Ishikawa (cell line): ENCODE data around the gene MEF2C.

Experiments
- CEBPB ChIP-seq: IDR thresholded peaks from 2 replicates; pipeline ENCODE4 v1.6.1; 2012
- CREB1 ChIP-seq: IDR thresholded peaks from 2 replicates; pipeline ENCODE4 v1.6.1; 2012; ENCODE audit warnings: low read depth
- EGR1 ChIP-seq: IDR thresholded peaks from 2 replicates; pipeline ENCODE4 v1.6.1; 2012
- EP300 ChIP-seq: IDR thresholded peaks from 2 replicates; pipeline ENCODE4 v1.6.1; 2012; ENCODE audit warnings: borderline replicate concordance
- FOXM1 ChIP-seq: IDR thresholded peaks from 2 replicates; pipeline ENCODE4 v1.6.1; 2012; ENCODE audit warnings: low read depth, borderline replicate concordance
- NFIC ChIP-seq: IDR thresholded peaks from 2 replicates; pipeline ENCODE4 v1.6.1; 2012
- RAD21 ChIP-seq: IDR thresholded peaks from 2 replicates; pipeline ENCODE4 v1.6.1; 2012; ENCODE audit warnings: low read depth
- TAF1 ChIP-seq: IDR thresholded peaks from 2 replicates; pipeline ENCODE4 v1.6.1; 2012; ENCODE audit warnings: low read depth, mild to moderate bottlenecking
- TCF12 ChIP-seq: IDR thresholded peaks from 2 replicates; pipeline ENCODE4 v1.6.1; 2012; ENCODE audit warnings: low read depth
- TEAD4 ChIP-seq: IDR thresholded peaks from 2 replicates; pipeline ENCODE4 v1.6.1; 2012
- YY1 ChIP-seq: IDR thresholded peaks from 2 replicates; pipeline ENCODE4 v1.6.1; 2012; ENCODE audit warnings: low read depth
- ZBTB7A ChIP-seq: IDR thresholded peaks from 2 replicates; pipeline ENCODE4 v1.6.1; 2012; ENCODE audit warnings: low read depth
- TF ChIP-seq, protein P1 (sequence below): IDR thresholded peaks from 2 replicates; pipeline ENCODE4 v1.6.1; 2012
- TF ChIP-seq, protein P2 (sequence below): IDR thresholded peaks from 2 replicates; pipeline ENCODE4 v1.6.1; 2012
- TF ChIP-seq, protein P3 (sequence below): IDR thresholded peaks from 2 replicates; pipeline ENCODE4 v1.6.1; 2012; ENCODE audit warnings: low read depth, mild to moderate bottlenecking

Gene MEF2C

DNA sequence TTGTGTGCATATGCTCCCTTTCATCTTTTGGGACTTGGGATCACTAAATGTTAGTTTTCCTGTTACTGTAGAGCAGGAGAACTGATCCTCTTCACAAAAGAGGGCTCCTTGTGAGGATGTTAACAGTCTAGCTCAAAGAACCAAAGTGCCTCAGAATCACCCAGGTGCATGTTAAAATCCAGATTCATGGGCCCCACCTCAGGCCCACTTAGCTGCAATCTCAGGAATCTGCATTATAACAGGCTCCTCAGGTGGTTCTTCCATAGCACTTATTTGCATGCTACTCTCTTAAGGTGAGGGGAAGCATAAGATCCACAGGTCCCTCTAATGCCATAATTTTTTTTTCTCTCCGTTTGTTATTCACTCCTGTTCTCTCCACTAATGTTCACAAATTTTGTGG lies 14.8 kb upstream of the MEF2C start:
- TF ChIP-seq EGR1, result no peak
- TF ChIP-seq EP300, result no peak
- no peak for TF ChIP-seq YY1
- TF ChIP-seq ZBTB7A, result no peak
- no peak for TF ChIP-seq CREB1
- TF ChIP-seq NFIC, result no peak
- TF ChIP-seq TAF1, result no peak
- TF ChIP-seq, protein P1, sequence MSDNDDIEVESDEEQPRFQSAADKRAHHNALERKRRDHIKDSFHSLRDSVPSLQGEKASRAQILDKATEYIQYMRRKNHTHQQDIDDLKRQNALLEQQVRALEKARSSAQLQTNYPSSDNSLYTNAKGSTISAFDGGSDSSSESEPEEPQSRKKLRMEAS, result no peak
- TF ChIP-seq, protein P2, sequence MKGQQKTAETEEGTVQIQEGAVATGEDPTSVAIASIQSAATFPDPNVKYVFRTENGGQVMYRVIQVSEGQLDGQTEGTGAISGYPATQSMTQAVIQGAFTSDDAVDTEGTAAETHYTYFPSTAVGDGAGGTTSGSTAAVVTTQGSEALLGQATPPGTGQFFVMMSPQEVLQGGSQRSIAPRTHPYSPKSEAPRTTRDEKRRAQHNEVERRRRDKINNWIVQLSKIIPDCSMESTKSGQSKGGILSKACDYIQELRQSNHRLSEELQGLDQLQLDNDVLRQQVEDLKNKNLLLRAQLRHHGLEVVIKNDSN, result no peak
- TF ChIP-seq RAD21, result no peak
- TF ChIP-seq, protein P3, sequence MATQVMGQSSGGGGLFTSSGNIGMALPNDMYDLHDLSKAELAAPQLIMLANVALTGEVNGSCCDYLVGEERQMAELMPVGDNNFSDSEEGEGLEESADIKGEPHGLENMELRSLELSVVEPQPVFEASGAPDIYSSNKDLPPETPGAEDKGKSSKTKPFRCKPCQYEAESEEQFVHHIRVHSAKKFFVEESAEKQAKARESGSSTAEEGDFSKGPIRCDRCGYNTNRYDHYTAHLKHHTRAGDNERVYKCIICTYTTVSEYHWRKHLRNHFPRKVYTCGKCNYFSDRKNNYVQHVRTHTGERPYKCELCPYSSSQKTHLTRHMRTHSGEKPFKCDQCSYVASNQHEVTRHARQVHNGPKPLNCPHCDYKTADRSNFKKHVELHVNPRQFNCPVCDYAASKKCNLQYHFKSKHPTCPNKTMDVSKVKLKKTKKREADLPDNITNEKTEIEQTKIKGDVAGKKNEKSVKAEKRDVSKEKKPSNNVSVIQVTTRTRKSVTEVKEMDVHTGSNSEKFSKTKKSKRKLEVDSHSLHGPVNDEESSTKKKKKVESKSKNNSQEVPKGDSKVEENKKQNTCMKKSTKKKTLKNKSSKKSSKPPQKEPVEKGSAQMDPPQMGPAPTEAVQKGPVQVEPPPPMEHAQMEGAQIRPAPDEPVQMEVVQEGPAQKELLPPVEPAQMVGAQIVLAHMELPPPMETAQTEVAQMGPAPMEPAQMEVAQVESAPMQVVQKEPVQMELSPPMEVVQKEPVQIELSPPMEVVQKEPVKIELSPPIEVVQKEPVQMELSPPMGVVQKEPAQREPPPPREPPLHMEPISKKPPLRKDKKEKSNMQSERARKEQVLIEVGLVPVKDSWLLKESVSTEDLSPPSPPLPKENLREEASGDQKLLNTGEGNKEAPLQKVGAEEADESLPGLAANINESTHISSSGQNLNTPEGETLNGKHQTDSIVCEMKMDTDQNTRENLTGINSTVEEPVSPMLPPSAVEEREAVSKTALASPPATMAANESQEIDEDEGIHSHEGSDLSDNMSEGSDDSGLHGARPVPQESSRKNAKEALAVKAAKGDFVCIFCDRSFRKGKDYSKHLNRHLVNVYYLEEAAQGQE, result no peak
- no peak for TF ChIP-seq TCF12
- TF ChIP-seq CEBPB, result no peak

DNA sequence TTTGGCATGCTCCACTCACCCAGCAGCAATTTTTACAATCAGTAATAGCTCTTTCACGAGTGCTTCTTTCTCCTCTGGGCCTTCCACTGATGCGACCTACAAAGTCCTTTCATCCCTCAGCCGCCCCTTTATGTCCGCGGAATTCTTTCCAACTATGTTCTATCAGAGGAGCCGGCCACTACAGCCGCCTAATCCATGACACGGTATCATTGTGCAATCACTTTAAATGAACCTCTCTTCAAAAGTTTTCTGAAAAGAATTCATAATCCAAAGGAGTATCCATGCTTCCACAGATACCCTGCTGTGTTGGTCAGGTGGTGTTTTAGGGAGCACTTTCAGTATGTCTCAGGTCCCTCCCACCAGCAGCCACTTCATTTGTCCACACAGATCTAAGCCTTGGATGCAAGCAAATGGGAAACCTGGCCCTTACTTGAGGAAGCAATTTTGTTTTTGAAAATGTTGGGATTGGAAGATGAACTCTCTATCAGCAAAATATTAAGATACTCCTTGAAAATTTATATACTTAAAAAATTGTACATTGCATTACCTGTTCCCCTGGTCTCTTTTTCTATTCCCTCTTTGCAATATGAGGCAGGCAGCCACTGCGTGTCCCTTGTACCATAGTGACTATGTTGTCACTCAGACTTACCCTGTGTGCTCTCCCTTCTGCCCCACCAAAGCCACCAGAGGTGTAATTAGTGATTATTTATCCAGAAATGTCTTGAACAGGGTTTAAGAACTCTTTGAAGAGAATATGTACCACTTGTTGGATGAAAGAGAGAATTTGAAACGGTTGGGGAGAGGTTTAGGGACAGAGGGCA lies 12.9 kb upstream of the MEF2C start:
- TF ChIP-seq TEAD4 (no peak), FOXM1 (no peak), RAD21 (no peak), TAF1 (no peak)
- TF ChIP-seq, protein P3, result no peak
- TF ChIP-seq, protein P2, result no peak
- TF ChIP-seq, protein P1, result no peak

DNA sequence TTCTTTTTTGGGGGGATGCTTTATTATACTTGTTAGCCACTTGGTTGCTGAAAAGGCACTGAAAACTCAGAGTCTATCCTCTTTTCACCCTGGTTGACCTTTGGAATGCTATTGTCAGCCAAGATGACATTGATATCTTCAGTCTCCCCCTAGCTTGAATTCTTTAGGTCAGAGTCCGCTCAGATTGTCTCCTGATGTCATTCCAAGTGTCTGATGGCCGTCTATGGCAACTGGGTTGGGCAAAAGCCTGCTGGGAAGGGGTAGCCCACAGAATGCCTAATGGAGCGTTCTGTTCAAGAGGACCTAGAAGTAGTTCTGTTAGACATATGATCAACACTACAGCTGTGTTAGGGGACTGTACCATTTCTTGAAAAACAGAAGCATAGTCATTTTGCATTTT lies 9.7 kb upstream of the MEF2C start:
- TF ChIP-seq NFIC, result no peak
- TF ChIP-seq, protein P2, result no peak
- no peak for TF ChIP-seq RAD21
- TF ChIP-seq TAF1, result no peak
- no peak for TF ChIP-seq EGR1
- no peak for TF ChIP-seq FOXM1

DNA sequence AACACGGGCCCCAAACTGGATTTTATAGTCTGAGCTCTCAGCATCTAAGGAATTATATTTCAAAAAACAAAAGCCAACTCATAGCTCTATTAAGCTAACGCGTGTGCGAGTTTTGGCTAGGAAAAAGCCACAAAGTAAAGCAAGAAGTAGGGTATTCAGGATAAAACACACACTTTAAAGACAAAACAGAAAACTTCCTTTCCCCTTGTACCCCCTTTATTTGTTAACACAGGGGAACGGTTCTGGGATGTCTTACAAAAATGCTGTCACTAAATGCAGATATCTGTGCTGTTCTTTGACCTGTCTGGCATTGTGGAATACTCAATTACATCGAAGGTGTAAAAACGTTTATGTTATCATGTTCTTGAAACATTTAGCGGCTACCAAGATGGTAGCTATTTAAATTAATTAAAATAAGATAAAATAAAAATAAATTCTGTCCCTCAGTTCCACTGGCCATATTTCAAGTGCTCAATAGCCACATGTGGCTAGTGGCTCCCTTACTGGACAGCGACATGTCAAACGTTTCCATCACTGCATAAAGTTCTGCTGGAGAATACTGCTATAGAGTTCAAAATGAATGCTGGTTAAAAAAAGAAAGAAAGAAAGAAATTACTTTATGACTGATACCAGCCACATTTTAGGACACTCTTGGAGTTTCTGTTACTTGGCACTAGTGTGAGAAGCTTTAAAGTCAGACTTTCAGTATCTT lies 7.2 kb upstream of the MEF2C start:
- no peak for TF ChIP-seq NFIC

DNA sequence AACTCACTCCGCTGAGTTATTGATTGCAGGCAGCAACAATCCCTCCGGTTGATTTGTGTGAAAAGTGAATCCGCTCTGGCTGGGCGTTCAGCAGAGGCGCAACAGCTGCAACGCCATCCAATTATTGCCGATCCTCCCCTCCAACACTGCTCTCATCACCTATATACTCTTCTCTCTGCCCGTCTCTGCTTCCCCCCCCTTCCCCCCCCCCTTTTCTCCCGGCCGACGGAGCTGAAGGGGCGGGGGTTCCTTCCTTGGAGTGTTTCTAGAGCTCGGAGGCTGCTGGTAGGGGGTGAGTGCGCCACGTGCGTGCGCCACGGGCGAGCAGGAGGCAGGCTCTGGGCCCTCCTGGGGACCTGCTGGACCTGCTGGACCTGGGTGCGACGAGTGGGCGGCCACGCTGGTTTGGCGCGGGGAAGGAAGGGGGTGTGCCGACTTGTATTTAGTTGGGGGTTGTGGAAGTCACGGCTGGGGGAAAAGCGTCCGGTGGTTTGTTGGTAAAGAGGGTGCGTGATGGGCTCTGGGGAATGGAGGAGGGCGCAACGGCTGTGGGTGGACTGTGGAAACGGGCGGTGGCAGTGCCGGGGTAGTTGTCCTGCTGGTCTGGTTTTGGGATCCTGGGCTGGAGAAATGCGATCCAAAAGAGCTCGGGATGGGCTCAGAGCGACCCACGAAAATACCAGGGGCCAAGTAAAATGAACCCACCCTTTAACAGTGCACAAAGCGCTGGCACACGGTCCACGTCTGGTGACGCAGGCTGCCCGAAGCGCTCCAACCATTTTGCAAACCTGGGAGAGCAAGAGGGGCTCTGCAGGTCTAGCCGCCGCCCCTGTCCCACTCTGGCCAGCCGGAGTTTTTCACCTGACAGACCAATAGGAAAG lies 6.4 kb upstream of the MEF2C start:
- no peak for TF ChIP-seq FOXM1
- no peak for TF ChIP-seq YY1
- no peak for TF ChIP-seq NFIC
- no peak for TF ChIP-seq TCF12
- TF ChIP-seq, protein P1, result peak; percentile 81
- TF ChIP-seq TAF1, result no peak
- TF ChIP-seq, protein P3, result no peak
- TF ChIP-seq TEAD4, result no peak
- TF ChIP-seq, protein P2, result 0 out of 2 replicates have a peak, but pooled peaks have one; percentile 3
- TF ChIP-seq RAD21, result no peak
- TF ChIP-seq EGR1, result peak; percentile 57
- no peak for TF ChIP-seq CEBPB
- TF ChIP-seq EP300, result no peak
- no peak for TF ChIP-seq ZBTB7A
- TF ChIP-seq CREB1, result no peak
